ENCODE results near the gene SNAP91. TPM values are rescaled to one million over a fixed set of nuclear protein-coding genes. Genes with fewer than 3 reads are reported as not detected.

Gene SNAP91
- total RNA-seq, 1 donor = 0.72 TPM

- no peak within 1 kb of the TSS for H3K27ac ChIP-seq (ENCODE audit: low read depth, low read length)
- peaks cover 3% of the 10 kb centered on the region for H3K4me1 ChIP-seq (ENCODE audit: insufficient read depth, low read length)
- H2AFZ ChIP-seq (ENCODE audit: low read length) = peak within 1 kb of the TSS; percentile 95
- peak within 1 kb of the TSS; percentile 74 for H3K4me3 ChIP-seq (ENCODE audit: insufficient read depth, low read length)
- peak within 1 kb of the TSS; percentile 97 for H3K4me2 ChIP-seq (ENCODE audit: insufficient read depth, low read length)
- no peaks in the 10 kb centered on the region for H3K9me3 ChIP-seq (ENCODE audit: low read depth, low read length)
- H3K27me3 ChIP-seq (ENCODE audit: insufficient read depth, low read length) = no peaks in the 10 kb centered on the region
- TF ChIP-seq CTCF (IDR thresholded peaks at IDR 0.05; ENCODE audit: extremely low read depth, low read depth, low read length) = peak; percentile 62
- no peaks in the 10 kb centered on the region for H3K36me3 ChIP-seq (ENCODE audit: insufficient read depth, low read length)
- no peaks in the 10 kb centered on the region for H4K20me1 ChIP-seq (ENCODE audit: insufficient read depth, low read length)
- peak; percentile 62 for DNase-seq (ENCODE audit: insufficient read length, low spot score, missing footprints)
- no peaks in the 10 kb centered on the region for H3K79me2 ChIP-seq (ENCODE audit: insufficient read depth, low read length)
These were observed 196.8 kb downstream of the SNAP91 start, which contains the start of gene PRSS35 for GRCh38 chr6:83511901-83512681. TSS of gene PRSS35 (plus strand) at chr6:83512534. CDS start at chr6:83523442, 10,908 bp downstream.

GRCh38 chr6:83511266-83511665 is 197.6 kb downstream of the SNAP91 start:
- no peaks in the 10 kb centered on the region for H3K9me3 ChIP-seq (ENCODE audit: low read depth, low read length)
- H3K4me2 ChIP-seq (ENCODE audit: insufficient read depth, low read length) = no peak overlapping the region
- H3K4me3 ChIP-seq (ENCODE audit: insufficient read depth, low read length) = no peak overlapping the region
- no peaks in the 10 kb centered on the region for H4K20me1 ChIP-seq (ENCODE audit: insufficient read depth, low read length)
- no peaks in the 10 kb centered on the region for H3K36me3 ChIP-seq (ENCODE audit: insufficient read depth, low read length)
- no peaks in the 10 kb centered on the region for H3K27me3 ChIP-seq (ENCODE audit: insufficient read depth, low read length)
- TF ChIP-seq CTCF (IDR thresholded peaks at IDR 0.05; ENCODE audit: extremely low read depth, low read depth, low read length) = no peak
- peaks cover 3% of the 10 kb centered on the region for H3K4me1 ChIP-seq (ENCODE audit: insufficient read depth, low read length)
- no peak overlapping the region for H2AFZ ChIP-seq (ENCODE audit: low read length)
- no peak for DNase-seq (ENCODE audit: insufficient read length, low spot score, missing footprints)
- H3K79me2 ChIP-seq (ENCODE audit: insufficient read depth, low read length) = no peaks in the 10 kb centered on the region
- no peak overlapping the region for H3K27ac ChIP-seq (ENCODE audit: low read depth, low read length)

- Histone ChIP-seq H2AFZ (ENCODE audit: low read length) (no peak overlapping the region), H3K4me3 (ENCODE audit: insufficient read depth, low read length) (no peak overlapping the region), H3K79me2 (ENCODE audit: insufficient read depth, low read length) (no peaks in the 10 kb centered on the region), H3K4me1 (ENCODE audit: insufficient read depth, low read length) (peaks cover 3% of the 10 kb centered on the region), H3K4me2 (ENCODE audit: insufficient read depth, low read length) (no peak overlapping the region), H3K27me3 (ENCODE audit: insufficient read depth, low read length) (no peaks in the 10 kb centered on the region), H4K20me1 (ENCODE audit: insufficient read depth, low read length) (no peaks in the 10 kb centered on the region), H3K27ac (ENCODE audit: low read depth, low read length) (no peak overlapping the region), H3K9me3 (ENCODE audit: low read depth, low read length) (no peaks in the 10 kb centered on the region), H3K36me3 (ENCODE audit: insufficient read depth, low read length) (no peaks in the 10 kb centered on the region)
- no peak for DNase-seq (ENCODE audit: insufficient read length, low spot score, missing footprints)
- TF ChIP-seq CTCF (IDR thresholded peaks at IDR 0.05; ENCODE audit: extremely low read depth, low read depth, low read length) = no peak
These were observed 198.1 kb downstream of the SNAP91 start for GRCh38 chr6:83510791-83511190.

- Histone ChIP-seq H3K9me3 (ENCODE audit: low read depth, low read length) (no peaks in the 10 kb centered on the region), H3K4me3 (ENCODE audit: insufficient read depth, low read length) (no peak overlapping the region), H4K20me1 (ENCODE audit: insufficient read depth, low read length) (no peaks in the 10 kb centered on the region), H2AFZ (ENCODE audit: low read length) (no peak overlapping the region), H3K4me2 (ENCODE audit: insufficient read depth, low read length) (no peak overlapping the region), H3K36me3 (ENCODE audit: insufficient read depth, low read length) (no peaks in the 10 kb centered on the region), H3K27ac (ENCODE audit: low read depth, low read length) (no peak overlapping the region), H3K4me1 (ENCODE audit: insufficient read depth, low read length) (peaks cover 3% of the 10 kb centered on the region), H3K79me2 (ENCODE audit: insufficient read depth, low read length) (no peaks in the 10 kb centered on the region), H3K27me3 (ENCODE audit: insufficient read depth, low read length) (no peaks in the 10 kb centered on the region)
- DNase-seq (ENCODE audit: insufficient read length, low spot score, missing footprints) = peak; percentile 45
- TF ChIP-seq CTCF (IDR thresholded peaks at IDR 0.05; ENCODE audit: extremely low read depth, low read depth, low read length) = no peak
These were observed 199.5 kb downstream of the SNAP91 start for GRCh38 chr6:83509441-83509840.
